ENCODE data around the gene PCDH1.

- TF ChIP-seq ZNF274 (IDR thresholded peaks at IDR 0.05; ENCODE audit: low read depth, low read length) (no peak), YY1 (IDR thresholded peaks at IDR 0.05; ENCODE audit: insufficient read depth, insufficient read length) (no peak)
Measured at GRCh38 chr5:141870228-141870627, 8.0 kb downstream of the PCDH1 start.

Data from NT2/D1 (cell line).